Measurements from ENCODE around the gene PROC. TPM values are rescaled to one million over a fixed set of nuclear protein-coding genes. Genes with fewer than 3 reads are reported as not detected.

Gene PROC
- total and polyA plus RNA-seq, 2 of the 8 experiments (the other 6 are each of a cell fraction or from before 2014, with no cell fraction given) = 1.5 to 1.6 TPM

DNA sequence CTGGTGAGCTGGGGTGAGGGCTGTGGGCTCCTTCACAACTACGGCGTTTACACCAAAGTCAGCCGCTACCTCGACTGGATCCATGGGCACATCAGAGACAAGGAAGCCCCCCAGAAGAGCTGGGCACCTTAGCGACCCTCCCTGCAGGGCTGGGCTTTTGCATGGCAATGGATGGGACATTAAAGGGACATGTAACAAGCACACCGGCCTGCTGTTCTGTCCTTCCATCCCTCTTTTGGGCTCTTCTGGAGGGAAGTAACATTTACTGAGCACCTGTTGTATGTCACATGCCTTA, 10.5 kb downstream of the PROC start:
- Histone ChIP-seq H3K27ac (ENCODE audit: low read depth, low read length) (no peak overlapping the region), H4K5ac (ENCODE audit: insufficient read length, low read depth, low read length) (no peak overlapping the region), H2AK5ac (ENCODE audit: low read depth, low read length) (no peak overlapping the region), H3K36me3 (ENCODE audit: control insufficient read depth in 2 of 4, insufficient read depth in 4 of 4, low read length in 3 of 4) (no peaks in the 10 kb centered on the region), H3K18ac (ENCODE audit: extremely low read depth, low read length) (no peak overlapping the region), H3K4ac (replicated peaks; ENCODE audit: insufficient read length, low read depth, low read length) (no peak overlapping the region), H3K9ac (replicated peaks in 1 of 4; ENCODE audit: extremely low read depth in 1 of 4, low read depth in 3 of 4, low read length in 3 of 4) (no peak overlapping the region), H2BK20ac (ENCODE audit: low read length) (no peak overlapping the region), H3K4me1 (replicated peaks in 1 of 4; ENCODE audit: control insufficient read depth in 3 of 4, insufficient read depth in 4 of 4, low read length in 3 of 4) (peaks cover 0 to 10% (median 3%) of the 10 kb centered on the region in 4 experiments; a peak in 4 of 7 replicates), H3K23me2 (ENCODE audit: low read depth, low read length) (no peaks in the 10 kb centered on the region), H2AFZ (ENCODE audit: low read length) (no peak overlapping the region), H4K20me1 (replicated peaks in 1 of 2; ENCODE audit: control insufficient read depth in 1 of 2, insufficient read depth in 2 of 2, low read length in 2 of 2) (no peaks in the 10 kb centered on the region), H4K8ac (ENCODE audit: extremely low read depth, insufficient read depth, low read length) (no peak overlapping the region), H2BK12ac (ENCODE audit: low read depth, low read length) (no peak overlapping the region), H3K79me1 (ENCODE audit: low read depth, low read length) (no peaks in the 10 kb centered on the region), H3K4me3 (ENCODE audit: extremely low read depth in 1 of 4, insufficient read depth in 2 of 4, low read depth in 3 of 4, low read length in 4 of 4) (no peak overlapping the region), H2BK5ac (ENCODE audit: low read depth, low read length) (no peak overlapping the region), H2BK15ac (ENCODE audit: low read length) (no peak overlapping the region), H3K79me2 (ENCODE audit: control insufficient read depth in 1 of 2, insufficient read depth in 2 of 2, low read length in 2 of 2) (no peaks in the 10 kb centered on the region), H3K23ac (ENCODE audit: insufficient read length) (no peak overlapping the region), H4K91ac (replicated peaks; ENCODE audit: insufficient read length, low read length) (no peak overlapping the region), H3K56ac (replicated peaks; ENCODE audit: insufficient read length, low read depth, low read length) (no peak overlapping the region), H2BK120ac (replicated peaks; ENCODE audit: low read depth, low read length) (no peak overlapping the region), H3K4me2 (ENCODE audit: insufficient read depth in 1 of 2, low read depth in 2 of 2, low read length in 2 of 2) (no peak overlapping the region), H3K9me3 (ENCODE audit: insufficient read depth in 2 of 2, low read depth in 1 of 2, low read length in 1 of 2) (no peaks in the 10 kb centered on the region), H3K14ac (ENCODE audit: insufficient read length) (no peak overlapping the region), H3K27me3 (replicated peaks in 1 of 4; ENCODE audit: control insufficient read depth in 3 of 4, extremely low read depth in 1 of 4, insufficient read depth in 3 of 4, low read length in 3 of 4) (peaks cover 0 to 6% (median 3%) of the 10 kb centered on the region in 4 experiments; a peak in 4 of 7 replicates)
- ChIA-PET CTCF (ENCODE audit: partially characterized antibody) (interaction anchor here (0.6 to 9.2 kb wide), 6 partner anchors 12 to 50 kb away, joined by 3 to 74 read pairs (median 3); partner anchors contain the start of gene PROC), POLR2A (ENCODE audit: partially characterized antibody) (interaction anchor here (1.0 to 1.8 kb wide), 5 partner anchors 9 to 43 kb away, joined by 3 to 5 read pairs (median 3); no protein-coding TSS in a partner anchor)
- DNase-seq (ENCODE audit: low read depth in 1 of 2, low spot score in 2 of 2) (no peak), FAIRE-seq (no peak)
- WGBS, 2 experiments (ENCODE audit: extremely low coverage in 1 of 2, insufficient coverage in 1 of 2, insufficient read length in 1 of 2, insufficient replicate concordance in 2 of 2, low coverage in 1 of 2, low lambda C conversion rate in 2 of 2, missing lambda C conversion rate in 1 of 2) = 82% methylated on average over 6 of the region's 6 CpGs; no CpG with 5 or more reads in 1 of the 2 experiments
- TF ChIP-seq SIRT6 (IDR thresholded peaks at IDR 0.05; ENCODE audit: low read length) (no peak), NRF1 (IDR thresholded peaks at IDR 0.05; ENCODE audit: low read depth, low read length) (no peak), TBP (IDR thresholded peaks at IDR 0.05; ENCODE audit: low read depth, low read length) (no peak)
- TF ChIP-seq, protein P1, sequence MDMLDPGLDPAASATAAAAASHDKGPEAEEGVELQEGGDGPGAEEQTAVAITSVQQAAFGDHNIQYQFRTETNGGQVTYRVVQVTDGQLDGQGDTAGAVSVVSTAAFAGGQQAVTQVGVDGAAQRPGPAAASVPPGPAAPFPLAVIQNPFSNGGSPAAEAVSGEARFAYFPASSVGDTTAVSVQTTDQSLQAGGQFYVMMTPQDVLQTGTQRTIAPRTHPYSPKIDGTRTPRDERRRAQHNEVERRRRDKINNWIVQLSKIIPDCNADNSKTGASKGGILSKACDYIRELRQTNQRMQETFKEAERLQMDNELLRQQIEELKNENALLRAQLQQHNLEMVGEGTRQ (IDR thresholded peaks at IDR 0.05; ENCODE audit: low read length) = no peak
